Caco-2 (cell line): ENCODE data around the gene RPL23. TPM values are rescaled to one million over a fixed set of nuclear protein-coding genes. Genes with fewer than 3 reads are reported as not detected.

Source experiments
- BruUV-seq: library from RNA; stranded (reverse); fragments of 400-500 nt; replicated peaks from 2 replicates; lab custom pipeline; 2021; lab: Mats Ljungman, UMichigan
- CTCF ChIA-PET: fragments of 300-600 bp; sonication (Branson Sonifier 250); formaldehyde crosslinking; loops from one replicate; lab custom pipeline; 2022; ENCODE audit warnings: antibody characterized with exemption; lab: Charles Lee
- POLR2A ChIA-PET: fragments of 300-600 bp; sonication (Branson Sonifier 250); formaldehyde crosslinking; loops from one replicate; lab custom pipeline; 2022; ENCODE audit warnings: antibody characterized with exemption; lab: Charles Lee
- DNase-seq, 2 experiments: peaks; one replicate each; pipeline versions ENCODE4 v3.0.0 to v3.0.0-alpha.2; 2020 to 2022
- H3K27me3 ChIP-seq: replicated peaks from 2 replicates; pipeline ENCODE4 v1.6.0; 2011; ENCODE audit warnings: low read length; ENCODE audit not compliant: control insufficient read depth, insufficient read depth
- H3K36me3 ChIP-seq: 2 replicates; pipeline ENCODE4 v1.5.1; 2011; ENCODE audit warnings: low read length; ENCODE audit not compliant: control insufficient read depth, insufficient read depth
- H3K4me1 ChIP-seq: fragments of 250-450 bp; sonication (Bioruptor Pico); 2 replicates; pipeline ENCODE4 v1.5.1; 2020; ENCODE audit warnings: mild to moderate bottlenecking
- H3K4me3 ChIP-seq: 2 replicates; pipeline ENCODE4 v1.5.1; 2011; ENCODE audit warnings: low read depth, mild to moderate bottlenecking, control low read depth, low read length
- H3K9me3 ChIP-seq: fragments of 250-450 bp; sonication (Bioruptor Pico); 2 replicates; pipeline ENCODE4 v1.5.1; 2020; ENCODE audit warnings: mild to moderate bottlenecking, moderate library complexity
- H3K27ac Mint-ChIP-seq: one replicate; pipeline ENCODE4 v1.8.0; 2022; ENCODE audit warnings: mixed read lengths; ENCODE audit not compliant: unreplicated experiment
- H3K27me3 Mint-ChIP-seq: one replicate; pipeline ENCODE4 v1.8.0; 2022; ENCODE audit warnings: mixed read lengths; ENCODE audit not compliant: insufficient read depth, unreplicated experiment
- H3K36me3 Mint-ChIP-seq: one replicate; pipeline ENCODE4 v1.8.0; 2022; ENCODE audit warnings: mild to moderate bottlenecking, mixed read lengths; ENCODE audit not compliant: insufficient read depth, unreplicated experiment
- H3K4me1 Mint-ChIP-seq: one replicate; pipeline ENCODE4 v1.8.0; 2022; ENCODE audit warnings: low read depth, mixed read lengths; ENCODE audit not compliant: unreplicated experiment
- H3K4me3 Mint-ChIP-seq: one replicate; pipeline ENCODE4 v1.8.0; 2022; ENCODE audit warnings: mild to moderate bottlenecking, moderate library complexity, mixed read lengths; ENCODE audit not compliant: unreplicated experiment
- H3K9me3 Mint-ChIP-seq: one replicate; pipeline ENCODE4 v1.8.0; 2022; ENCODE audit warnings: mixed read lengths; ENCODE audit not compliant: unreplicated experiment
- intact Hi-C: fragments of 100-400 bp; cut with micrococcal nuclease; formaldehyde crosslinking; loops from one replicate; pipeline ENCODE4 v1.10.0; 2022; ENCODE audit not compliant: unreplicated experiment
- total RNA-seq: library from RNA; stranded (reverse); gene quantifications from 2 replicates; pipeline ENCODE4 v1.2.3, GENCODE V29; 2022
- TF ChIP-seq, protein P1 (sequence below), 2 experiments: fragments of 200-600 bp in 1 of 2; IDR thresholded peaks; 1 replicate in 1 of 2; 2 replicates in 1 of 2; pipeline versions ENCODE4 v1.5.1 to v1.8.0; 2011 to 2022; ENCODE audit warnings: antibody characterized with exemption in 1 of 2, control low read depth in 1 of 2, inconsistent platforms in 1 of 2, low read depth in 1 of 2, low read length in 1 of 2, mild to moderate bottlenecking in 1 of 2, moderate library complexity in 1 of 2; ENCODE audit not compliant: insufficient read depth in 1 of 2, severe bottlenecking in 1 of 2, unreplicated experiment in 1 of 2

The RPL23 gene
- total RNA-seq, 1 experiment from 2014 or later = 2,216 TPM

DNA sequence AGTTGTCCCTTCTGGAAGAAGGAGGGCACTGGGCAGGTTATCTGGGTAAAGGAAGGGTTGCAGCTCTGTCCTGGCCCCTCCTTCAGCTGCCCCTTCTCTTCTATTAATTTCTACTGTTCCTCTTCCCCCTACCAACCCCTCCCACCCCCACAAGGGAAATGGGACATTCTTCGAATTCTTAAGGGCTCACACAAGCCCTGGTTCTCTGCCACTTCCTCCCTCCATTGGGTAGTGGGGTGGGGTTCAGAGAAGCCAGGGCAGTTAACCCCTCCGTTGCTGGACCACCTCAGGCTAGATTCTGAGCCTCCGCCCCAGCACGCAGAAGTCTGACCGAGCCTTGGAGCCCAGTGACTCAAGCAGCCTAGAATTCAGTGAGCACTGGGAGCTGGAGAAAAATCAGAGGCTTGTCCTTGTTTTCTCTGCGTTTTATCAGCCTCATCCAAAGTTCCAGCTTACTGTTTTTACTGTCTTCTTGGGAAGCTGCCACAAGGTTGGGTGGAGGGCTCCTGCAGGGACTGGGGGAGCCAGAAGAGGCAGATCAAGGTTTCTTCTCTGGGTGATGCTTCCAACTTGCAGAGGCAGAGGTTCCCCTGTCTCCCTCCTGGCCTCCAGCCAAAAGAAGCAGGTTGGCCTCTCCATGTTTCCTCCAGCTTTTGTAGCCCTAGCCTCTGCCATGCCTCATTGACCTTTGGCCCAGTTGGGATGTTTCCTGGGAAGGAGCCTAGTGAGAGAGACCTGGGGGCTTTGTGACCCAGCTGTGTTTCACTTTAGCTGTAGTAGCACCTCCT is 26.6 kb upstream of the RPL23 start:
- TF ChIP-seq, protein P1, sequence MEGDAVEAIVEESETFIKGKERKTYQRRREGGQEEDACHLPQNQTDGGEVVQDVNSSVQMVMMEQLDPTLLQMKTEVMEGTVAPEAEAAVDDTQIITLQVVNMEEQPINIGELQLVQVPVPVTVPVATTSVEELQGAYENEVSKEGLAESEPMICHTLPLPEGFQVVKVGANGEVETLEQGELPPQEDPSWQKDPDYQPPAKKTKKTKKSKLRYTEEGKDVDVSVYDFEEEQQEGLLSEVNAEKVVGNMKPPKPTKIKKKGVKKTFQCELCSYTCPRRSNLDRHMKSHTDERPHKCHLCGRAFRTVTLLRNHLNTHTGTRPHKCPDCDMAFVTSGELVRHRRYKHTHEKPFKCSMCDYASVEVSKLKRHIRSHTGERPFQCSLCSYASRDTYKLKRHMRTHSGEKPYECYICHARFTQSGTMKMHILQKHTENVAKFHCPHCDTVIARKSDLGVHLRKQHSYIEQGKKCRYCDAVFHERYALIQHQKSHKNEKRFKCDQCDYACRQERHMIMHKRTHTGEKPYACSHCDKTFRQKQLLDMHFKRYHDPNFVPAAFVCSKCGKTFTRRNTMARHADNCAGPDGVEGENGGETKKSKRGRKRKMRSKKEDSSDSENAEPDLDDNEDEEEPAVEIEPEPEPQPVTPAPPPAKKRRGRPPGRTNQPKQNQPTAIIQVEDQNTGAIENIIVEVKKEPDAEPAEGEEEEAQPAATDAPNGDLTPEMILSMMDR (IDR thresholded peaks at IDR 0.05; ENCODE audit: insufficient read depth in 1 of 2, low read depth in 1 of 2, low read length in 1 of 2, severe bottlenecking in 1 of 2, unreplicated experiment in 1 of 2) = no peak
- Mint-ChIP-seq H3K27me3 (no peaks in the 10 kb centered on the region), H3K36me3 (peaks cover 69% of the 10 kb centered on the region), H3K4me1 (peaks cover 31% of the 10 kb centered on the region), H3K27ac (peak overlapping the region; percentile 92), H3K4me3 (peak overlapping the region; percentile 72), H3K9me3 (no peaks in the 10 kb centered on the region)
- intact Hi-C loops = no loop called here
- peaks cover 14% of the 10 kb centered on the region for H3K36me3 ChIP-seq
- BruUV-seq = no TSS peak
- peak; percentile 81 to 90 for DNase-seq
- H3K27me3 ChIP-seq = no peaks in the 10 kb centered on the region
- no peak overlapping the region for H3K4me3 ChIP-seq
- no peaks in the 10 kb centered on the region for H3K9me3 ChIP-seq
- peaks cover 70% of the 10 kb centered on the region for H3K4me1 ChIP-seq
- ChIA-PET CTCF (interaction anchor here (0.6 to 1.4 kb wide), 2 partner anchors 9 to 115 kb away, joined by 3 to 4 read pairs; no protein-coding TSS in a partner anchor), POLR2A (interaction anchor here (0.8 kb wide), 1 partner anchor 320 kb away, joined by 3 read pairs; the partner anchor contains the start of gene RPL19)

DNA sequence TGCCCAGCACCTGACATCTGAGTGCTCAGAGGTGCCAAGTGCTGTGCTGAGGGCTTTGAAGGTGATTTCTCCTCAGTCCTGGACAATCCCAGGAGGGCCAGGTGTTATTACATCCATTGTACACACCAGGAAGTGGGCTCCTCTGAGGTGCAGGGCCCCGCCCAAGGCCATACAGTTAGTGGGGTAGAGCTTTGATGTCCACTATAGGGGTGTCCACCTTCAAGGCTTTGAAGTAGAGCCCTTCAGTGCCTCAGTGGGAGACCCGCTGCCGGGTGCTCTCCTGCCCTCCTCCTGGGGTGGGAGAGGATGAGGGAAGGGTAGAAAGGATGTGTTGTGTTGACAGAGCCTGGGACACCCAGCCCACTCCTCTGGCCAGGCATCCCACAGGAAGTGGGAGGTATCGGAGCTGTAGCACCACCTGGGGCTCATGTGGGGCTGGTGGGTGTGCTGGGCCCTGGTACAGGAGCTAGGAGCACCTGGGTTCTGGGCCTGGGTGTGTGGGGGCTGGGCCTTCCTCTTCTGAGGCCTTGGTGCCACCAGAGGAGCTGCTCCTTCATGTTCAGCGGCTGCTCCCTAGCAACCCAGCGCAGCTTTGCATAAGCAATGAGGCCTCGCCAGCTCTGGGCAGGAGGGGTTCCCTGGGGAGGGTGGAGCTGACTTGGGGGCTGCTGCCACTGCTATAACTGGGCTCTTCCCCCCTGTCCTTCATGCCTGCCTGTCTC is 23.8 kb upstream of the RPL23 start:
- BruUV-seq = no TSS peak
- no peak overlapping the region for H3K4me3 ChIP-seq
- H3K9me3 Mint-ChIP-seq = no peaks in the 10 kb centered on the region
- DNase-seq = no peak
- POLR2A ChIA-PET = interaction anchor here (0.6 kb wide), 1 partner anchor 77 kb away, joined by 3 read pairs; no protein-coding TSS in a partner anchor
- H3K27me3 Mint-ChIP-seq = no peaks in the 10 kb centered on the region
- no peak overlapping the region for H3K4me3 Mint-ChIP-seq
- peaks cover 54% of the 10 kb centered on the region for H3K36me3 Mint-ChIP-seq
- TF ChIP-seq, protein P1 (IDR thresholded peaks at IDR 0.05; ENCODE audit: insufficient read depth in 1 of 2, low read depth in 1 of 2, low read length in 1 of 2, severe bottlenecking in 1 of 2, unreplicated experiment in 1 of 2) = no peak
- peaks cover 11% of the 10 kb centered on the region for H3K36me3 ChIP-seq
- CTCF ChIA-PET = no interaction called here
- H3K27ac Mint-ChIP-seq = peak overlapping the region; percentile 92
- no peaks in the 10 kb centered on the region for H3K9me3 ChIP-seq
- peaks cover 87% of the 10 kb centered on the region for H3K4me1 ChIP-seq
- intact Hi-C loops = no loop called here
- peaks cover 36% of the 10 kb centered on the region for H3K4me1 Mint-ChIP-seq
- H3K27me3 ChIP-seq = no peaks in the 10 kb centered on the region

DNA sequence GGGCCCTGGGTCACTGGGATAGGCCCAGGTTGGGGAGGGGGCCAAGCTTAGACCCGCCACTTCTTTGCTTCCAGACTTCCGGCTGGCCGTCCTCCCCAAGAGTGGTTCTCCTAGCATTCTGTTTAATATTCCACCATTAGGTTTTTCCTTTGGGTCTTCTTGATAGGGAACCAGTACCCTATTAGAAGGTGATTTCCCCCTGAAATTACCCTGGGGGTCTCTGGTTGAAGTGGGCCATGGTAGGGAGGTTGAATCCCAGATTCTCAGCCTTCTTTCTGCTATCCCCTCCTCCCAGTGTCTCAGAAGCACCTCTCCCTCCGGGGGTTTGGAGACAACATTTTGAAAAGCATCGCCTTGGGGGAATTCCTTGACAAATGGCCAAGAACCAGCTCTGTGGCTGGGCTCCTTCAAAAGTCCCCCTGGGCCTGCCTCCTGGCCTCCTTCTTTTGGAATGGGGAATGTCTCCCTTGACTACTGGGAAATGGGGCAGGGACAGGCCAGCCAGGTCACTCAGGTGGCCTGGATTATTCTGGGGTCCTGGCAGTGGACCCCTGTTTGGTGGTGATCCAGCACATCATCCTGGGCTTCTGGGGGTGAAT is 22.1 kb upstream of the RPL23 start:
- no peak for DNase-seq
- H3K27me3 Mint-ChIP-seq = no peaks in the 10 kb centered on the region
- no peaks in the 10 kb centered on the region for H3K27me3 ChIP-seq
- H3K9me3 Mint-ChIP-seq = no peaks in the 10 kb centered on the region
- H3K4me3 ChIP-seq = no peak overlapping the region
- H3K4me3 Mint-ChIP-seq = no peak overlapping the region
- POLR2A ChIA-PET = no interaction called here
- TF ChIP-seq, protein P1 (IDR thresholded peaks at IDR 0.05; ENCODE audit: insufficient read depth in 1 of 2, low read depth in 1 of 2, low read length in 1 of 2, severe bottlenecking in 1 of 2, unreplicated experiment in 1 of 2) = no peak
- H3K27ac Mint-ChIP-seq = peak overlapping the region; percentile 72
- H3K9me3 ChIP-seq = no peaks in the 10 kb centered on the region
- H3K4me1 ChIP-seq = peaks cover 82% of the 10 kb centered on the region
- peaks cover 33% of the 10 kb centered on the region for H3K4me1 Mint-ChIP-seq
- H3K36me3 Mint-ChIP-seq = peaks cover 49% of the 10 kb centered on the region
- CTCF ChIA-PET = no interaction called here
- no TSS peak for BruUV-seq
- intact Hi-C loops = no loop called here
- H3K36me3 ChIP-seq = peaks cover 11% of the 10 kb centered on the region
